Measurements from ENCODE around the gene SYTL2.
"Not testable (repeated sequence)": the region's sequence is repeated elsewhere in the genome, so short reads cannot be mapped to it uniquely, and the experiment has no call there.

Gene SYTL2, protein sequence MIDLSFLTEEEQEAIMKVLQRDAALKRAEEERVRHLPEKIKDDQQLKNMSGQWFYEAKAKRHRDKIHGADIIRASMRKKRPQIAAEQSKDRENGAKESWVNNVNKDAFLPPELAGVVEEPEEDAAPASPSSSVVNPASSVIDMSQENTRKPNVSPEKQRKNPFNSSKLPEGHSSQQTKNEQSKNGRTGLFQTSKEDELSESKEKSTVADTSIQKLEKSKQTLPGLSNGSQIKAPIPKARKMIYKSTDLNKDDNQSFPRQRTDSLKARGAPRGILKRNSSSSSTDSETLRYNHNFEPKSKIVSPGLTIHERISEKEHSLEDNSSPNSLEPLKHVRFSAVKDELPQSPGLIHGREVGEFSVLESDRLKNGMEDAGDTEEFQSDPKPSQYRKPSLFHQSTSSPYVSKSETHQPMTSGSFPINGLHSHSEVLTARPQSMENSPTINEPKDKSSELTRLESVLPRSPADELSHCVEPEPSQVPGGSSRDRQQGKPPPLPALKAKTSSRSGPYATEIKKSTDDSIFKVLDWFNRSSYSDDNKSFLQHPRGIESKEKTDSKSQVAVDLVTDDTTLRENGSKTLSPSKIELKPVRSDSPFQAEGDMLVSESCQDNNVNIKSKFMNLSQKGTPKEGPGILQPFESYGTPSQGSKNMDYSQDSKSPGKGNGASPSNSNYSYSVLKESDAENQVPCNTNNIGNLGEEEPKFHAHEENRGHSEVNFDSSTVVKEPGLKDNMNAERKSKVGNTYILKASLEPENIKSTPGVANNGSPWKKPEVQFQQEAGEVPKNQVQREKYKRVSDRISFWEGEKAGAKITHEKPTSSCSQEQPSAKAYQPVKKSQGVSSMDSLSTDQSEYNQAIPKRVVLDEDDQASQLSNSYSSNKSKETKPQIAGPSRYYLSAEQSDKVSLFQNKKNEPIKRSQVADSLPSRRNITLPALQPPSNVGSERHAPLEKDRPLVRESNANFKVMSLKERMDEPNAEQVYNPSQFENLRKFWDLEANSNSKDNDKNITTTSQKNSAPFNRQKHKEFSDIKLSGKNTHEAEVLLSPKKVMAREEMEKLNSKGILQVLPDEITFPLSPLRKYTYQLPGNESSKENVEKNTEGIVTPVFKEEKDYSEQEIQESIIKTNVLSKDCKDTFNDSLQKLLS (N-terminal part only)

DNA sequence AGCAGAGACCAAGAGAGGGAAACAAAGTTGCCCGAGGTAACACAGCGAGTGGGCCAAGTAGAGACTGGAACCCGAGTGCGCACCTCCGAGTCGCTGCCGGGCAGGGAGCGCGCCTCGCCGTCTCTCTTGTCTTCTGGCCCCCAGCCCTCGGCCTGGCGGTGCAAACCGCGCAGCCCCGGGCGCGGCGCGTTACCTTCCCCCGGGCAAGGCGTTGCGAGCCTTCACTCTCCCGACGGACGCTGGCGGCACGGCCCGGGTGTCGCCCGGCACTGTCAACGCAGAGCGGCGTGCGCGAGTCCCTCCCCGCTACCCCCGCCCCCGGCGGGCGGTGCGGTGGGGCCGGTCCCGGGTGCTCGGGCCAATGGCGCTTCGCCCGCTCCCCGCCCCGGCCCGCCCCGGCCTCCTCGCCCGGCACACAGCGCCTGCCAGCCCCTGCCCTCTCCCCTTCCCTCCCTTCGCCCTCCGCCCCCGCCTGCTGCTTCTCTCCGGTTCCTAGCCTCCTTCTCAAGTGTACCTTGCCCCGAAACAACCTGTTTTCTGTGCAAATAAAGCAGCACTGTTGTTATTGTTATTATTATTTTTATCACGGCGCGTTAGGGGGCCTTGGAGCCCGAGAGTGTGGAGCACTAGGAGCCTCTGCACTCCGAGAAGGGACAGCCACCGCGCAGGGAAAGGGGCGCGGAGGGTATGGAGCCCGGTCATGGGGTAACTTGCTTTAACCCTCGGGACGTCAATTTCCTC, at the start of gene SYTL2:
Gene SYTL2, minus strand, starts transcription at position 271 of the 741 bp plus-strand sequence. CDS start 53,416 bp downstream, outside the sequence.
- DNase-seq (ENCODE audit: low spot score): peak; percentile 69

DNA sequence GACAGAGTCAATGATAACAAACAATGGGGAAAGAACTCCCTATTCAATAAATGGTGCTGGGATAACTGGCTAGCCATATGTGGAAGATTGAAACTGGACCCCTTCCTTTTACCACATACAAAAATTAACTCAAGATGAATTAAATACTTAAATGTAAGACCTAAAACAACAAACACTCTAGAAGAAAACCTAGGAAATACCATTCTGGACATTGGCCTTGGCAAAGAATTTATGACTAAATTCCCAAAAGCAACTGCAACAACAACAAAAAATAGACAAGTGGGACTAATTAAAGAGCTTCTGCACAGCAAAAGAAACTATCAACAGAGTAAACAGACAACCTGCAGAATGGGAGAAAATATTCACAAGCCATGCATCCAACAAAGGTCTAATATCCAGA, 48.6 kb upstream of the SYTL2 start:
- not testable (repeated sequence) for DNase-seq (ENCODE audit: low spot score)

DNA sequence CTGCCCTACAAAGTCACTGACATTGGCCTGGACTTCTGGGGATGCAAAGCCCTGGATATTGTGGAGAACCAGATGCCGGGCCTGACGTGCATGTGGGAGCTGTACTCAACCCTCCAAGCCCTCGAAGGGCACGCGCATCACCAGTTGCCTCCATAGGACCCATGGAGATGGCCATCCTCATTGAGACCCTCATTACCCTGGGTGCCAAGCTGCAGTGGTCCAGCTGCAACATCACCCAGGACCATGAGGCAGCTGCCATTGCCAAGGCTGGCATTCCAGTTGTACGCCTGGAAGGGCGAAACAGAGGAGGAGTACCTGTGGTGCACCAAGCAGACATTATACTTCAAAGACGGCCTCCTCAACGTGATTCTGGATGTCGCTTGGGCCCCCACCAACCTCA, 46.2 kb upstream of the SYTL2 start:
- no peak for DNase-seq (ENCODE audit: low spot score)

DNA sequence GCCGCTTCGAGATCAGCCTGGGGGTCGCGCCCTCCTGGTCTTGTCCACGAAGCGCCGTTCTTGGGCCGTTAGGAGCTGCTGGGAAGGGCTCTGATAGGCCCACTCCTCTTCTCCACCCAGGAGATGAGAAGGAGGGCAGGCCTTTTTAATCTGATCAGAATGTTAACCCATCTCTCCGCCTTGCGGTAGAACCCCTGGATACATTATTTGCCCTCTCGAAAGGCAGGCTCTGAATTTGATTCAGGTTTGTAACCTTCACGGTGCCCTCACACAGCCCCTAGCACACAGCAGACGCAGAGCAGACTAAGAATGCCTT, 44.4 kb upstream of the SYTL2 start, which contains the start of gene CCDC83:
Gene CCDC83, plus strand, starts transcription at position 43 of the 316 bp plus-strand sequence. CDS start 9,741 bp downstream, outside the sequence.
- DNase-seq (ENCODE audit: low spot score): no peak

DNA sequence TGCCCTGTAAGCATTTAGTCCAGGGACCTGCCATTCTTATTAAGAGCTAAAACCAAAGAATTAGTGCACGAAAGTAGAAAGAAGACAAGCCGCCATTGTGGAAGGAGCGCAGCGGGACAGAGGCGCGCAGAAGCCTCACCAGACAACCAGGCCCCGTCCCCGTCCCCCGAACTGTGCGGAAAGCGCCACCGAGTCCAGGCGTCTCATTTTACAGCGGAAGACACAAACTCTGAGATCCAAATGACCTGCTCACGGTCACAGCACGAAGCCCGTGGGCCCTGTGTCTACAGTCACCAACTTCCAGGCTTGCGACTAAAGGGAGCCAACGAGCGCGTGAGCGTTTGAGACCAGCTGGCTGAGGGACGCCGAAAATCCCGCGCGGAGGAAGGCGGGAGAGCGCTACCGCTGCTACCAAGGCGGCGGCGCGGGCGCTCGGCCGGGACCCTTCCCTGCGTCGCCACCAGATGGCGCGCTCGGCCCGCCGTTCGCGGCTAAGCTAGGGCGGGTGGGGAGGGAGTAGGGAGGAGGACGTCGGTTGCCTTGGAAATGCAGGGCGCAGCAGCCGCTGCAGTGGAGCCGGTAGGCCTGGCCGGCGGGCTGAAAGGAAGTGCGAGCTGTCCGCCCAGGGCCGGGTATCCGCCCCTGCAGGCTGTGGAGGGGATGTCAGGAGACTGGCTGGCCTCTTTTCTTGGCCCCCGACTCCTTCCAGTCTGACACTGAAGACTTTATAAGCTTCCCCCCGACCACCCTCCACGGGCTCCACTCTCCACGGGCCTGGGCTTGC, 43.8 kb upstream of the SYTL2 start:
- peak; percentile 87 for DNase-seq (ENCODE audit: low spot score)

DNA sequence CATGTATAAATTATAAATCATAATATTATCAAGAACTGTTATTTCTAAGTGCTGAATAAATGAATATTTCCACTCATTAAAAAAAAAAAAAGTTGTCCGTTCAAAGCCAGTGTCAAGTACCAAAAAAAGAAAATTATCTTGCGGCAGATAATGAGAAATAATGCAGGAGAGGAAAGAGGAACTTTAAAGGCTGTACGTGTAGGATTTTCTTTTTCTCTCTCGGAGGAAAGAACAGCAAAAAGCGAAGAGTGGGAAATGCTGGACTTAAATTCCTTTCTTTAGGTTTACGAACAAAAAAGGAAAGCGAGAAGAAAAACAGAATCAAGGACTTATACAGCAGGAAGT, 43.2 kb upstream of the SYTL2 start:
- no peak for DNase-seq (ENCODE audit: low spot score)

DNA sequence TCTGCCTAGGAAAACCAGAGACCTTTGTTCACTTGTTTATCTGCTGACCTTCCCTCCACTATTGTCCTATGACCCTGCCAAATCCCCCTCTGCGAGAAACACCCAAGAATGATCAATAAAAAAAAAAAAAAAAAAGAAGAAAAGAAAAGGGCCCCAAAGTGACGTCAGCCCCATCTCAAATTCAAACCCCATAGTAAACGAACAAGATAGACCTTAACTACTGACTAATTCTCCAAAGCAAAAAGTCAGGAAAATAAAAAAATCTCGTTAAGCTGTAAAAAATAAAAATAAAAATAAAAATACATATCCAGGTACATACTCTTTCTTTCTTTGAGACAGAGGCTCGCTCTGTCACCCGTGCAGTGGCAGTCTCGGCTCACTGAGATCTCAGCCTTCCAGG, 42.6 kb upstream of the SYTL2 start:
- not testable (repeated sequence) for DNase-seq (ENCODE audit: low spot score)

DNA sequence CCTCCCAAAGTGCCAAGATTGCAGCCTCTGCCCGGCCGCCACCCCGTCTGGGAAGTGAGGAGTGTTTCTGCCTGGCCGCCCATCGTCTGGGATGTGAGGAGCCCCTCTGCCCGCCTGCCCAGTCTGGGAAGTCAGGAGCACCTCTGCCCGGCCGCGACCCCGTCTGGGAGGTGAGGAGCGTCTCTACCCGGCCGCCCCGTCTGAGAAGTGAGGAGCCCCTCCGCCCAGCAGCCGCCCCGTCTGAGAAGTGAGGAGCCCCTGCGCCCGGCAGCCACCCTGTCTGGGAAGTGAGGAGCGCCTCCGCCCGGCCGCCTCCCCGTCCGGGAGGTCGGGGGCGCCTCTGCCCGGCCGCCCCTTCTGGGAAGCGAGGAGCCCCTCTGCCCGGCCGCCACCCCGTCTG, 41.8 kb upstream of the SYTL2 start:
- not testable (repeated sequence) for DNase-seq (ENCODE audit: low spot score)

DNA sequence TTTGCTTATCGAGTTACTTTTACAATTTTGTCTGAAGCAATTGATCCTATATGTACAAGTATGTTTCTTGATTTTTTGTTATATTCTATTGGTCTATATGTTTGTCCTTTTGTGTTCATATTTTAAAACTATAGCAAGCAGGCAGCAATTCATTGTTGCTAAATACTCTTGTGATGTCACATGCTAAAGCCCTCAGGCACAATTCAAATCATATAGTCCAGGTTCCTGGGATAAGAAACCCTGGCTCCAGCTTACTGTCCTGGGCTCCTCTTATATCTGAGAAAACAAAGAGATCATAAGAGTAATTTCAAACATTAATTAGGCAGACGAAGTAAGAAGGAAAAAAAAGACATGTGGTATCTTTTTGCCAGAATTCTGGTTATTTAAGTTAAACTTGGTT, 37.6 kb upstream of the SYTL2 start:
- no peak for DNase-seq (ENCODE audit: low spot score)

DNA sequence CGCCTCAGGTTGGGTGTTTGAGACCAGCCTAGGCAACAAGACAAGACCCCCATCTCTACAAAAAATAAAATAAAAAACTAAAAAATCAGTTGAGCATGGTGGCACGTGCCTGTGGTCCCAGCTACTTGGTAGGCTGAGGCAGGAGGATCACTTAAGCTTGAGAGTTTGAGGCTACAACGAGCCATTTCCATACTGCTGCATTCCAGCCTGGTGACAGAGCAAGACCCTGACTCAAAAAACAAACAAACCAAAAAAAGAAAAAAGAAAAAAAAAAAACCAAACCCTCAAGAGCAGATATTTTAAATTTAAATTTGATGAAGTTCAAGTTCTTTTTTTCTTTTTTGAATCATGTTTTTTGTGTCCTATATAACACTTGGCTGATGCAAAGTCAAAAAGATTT, 37.1 kb upstream of the SYTL2 start:
- no peak for DNase-seq (ENCODE audit: low spot score)

DNA sequence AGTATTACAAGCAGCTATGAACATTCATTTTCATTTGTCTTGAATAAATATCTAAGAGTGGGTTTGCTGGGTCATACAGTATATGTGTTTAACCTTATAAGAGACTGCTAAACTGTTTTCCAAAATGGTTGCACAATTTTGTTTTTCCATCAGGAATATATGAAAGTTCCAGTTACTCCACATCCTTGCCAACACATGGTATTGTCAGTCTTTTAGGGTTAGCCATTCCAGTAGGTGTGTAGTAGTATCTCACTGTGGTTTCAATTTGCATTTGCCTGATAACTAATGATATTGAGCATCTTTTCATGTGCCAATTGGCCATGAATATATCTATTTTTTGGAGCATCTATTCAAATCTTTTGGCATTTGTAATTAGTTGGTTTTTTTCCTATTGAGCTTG, 36.5 kb upstream of the SYTL2 start:
- no peak for DNase-seq (ENCODE audit: low spot score)

DNA sequence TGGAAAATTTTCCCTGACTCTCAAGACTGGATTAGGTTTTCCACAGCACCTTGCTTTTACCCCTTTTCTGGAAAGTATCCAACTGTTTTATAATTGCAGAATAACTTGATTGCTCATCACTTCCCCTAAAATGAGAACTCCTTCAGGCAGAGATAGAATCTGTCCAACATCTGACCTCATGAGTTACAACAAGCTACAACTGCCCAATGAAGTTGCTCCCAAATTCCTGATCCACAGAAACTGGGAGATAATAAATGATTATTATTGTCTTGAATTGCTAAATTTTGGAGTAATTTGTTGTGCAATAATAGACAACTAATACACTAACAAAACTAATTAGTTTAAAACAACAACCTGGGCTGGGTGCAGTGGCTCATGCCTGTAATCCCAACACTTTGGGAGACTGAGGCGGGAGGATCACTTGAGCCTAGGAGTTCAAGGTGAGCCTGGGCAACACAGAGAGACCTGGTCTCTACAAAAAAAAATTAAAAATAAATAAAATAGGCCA, 34.2 kb upstream of the SYTL2 start:
- DNase-seq (ENCODE audit: low spot score): no peak

DNA sequence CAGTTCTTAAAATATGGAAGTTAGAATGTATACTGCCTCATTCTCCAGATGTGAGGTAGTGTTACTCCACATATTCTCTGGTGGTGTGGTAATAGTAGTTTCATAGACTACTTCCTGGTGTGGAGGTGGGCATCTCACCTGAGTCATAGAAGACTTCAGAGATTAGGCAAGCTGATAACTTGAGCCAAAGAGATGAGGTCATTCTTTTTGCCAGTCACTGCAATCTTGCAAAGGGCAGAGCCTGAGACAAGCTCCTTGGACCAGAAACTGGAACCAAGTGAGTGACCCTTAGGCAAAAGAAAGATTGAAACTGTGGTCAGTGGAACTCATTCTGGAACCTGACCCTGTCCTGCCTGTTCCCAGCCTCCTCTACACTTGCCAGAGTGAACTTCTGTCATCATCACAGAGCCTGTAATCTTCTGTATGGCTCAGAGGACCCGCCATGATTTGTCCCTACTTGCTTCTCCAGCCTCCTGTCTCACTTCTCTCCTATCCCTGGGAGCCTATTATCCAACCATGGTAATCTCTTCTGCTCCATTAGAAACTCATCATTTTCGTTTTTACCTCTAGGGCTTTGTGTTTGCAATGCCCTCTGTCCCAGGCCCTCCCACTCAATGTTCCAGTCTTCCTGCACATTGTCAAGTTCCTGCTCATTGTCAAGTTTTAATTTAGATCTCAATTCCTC, 33.6 kb upstream of the SYTL2 start:
- no peak for DNase-seq (ENCODE audit: low spot score)

DNA sequence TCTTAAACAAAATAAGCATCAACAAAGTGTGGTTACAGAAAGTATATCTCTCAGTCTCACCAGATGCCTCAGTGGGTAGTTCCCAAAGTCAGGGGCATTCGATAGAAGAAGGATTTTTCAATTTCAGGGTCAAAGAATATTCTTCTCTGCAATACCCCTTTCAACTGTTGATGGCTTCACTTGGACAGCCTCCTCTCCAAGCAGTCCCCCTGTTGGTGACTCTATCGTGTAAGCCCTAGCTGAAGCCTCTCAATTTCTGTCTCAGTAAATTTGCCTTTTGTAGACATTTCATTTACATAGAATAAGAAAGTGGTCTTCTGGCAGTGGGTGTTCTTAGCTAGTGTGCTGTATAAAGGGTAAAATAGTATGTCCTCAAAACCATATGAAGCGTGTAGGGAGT, 33.0 kb upstream of the SYTL2 start:
- DNase-seq (ENCODE audit: low spot score): no peak

DNA sequence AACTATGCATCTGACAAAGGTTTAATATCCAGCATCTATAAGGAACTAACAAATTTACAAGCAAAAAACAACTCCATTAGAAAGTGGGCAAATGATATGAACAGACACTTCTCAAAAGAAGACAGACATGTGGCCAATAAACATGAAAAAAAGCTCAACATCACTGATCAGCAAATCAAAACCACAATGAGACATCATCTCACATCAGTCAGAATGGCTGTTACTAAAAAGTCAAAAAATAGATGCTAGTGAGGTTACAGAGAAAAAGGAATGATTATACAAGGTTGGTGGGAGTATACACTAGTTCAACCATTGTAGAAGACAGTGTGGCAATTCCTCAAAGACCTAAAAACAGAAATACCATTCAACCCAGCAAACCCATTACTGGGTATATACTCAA, 30.0 kb upstream of the SYTL2 start:
- not testable (repeated sequence) for DNase-seq (ENCODE audit: low spot score)

DNA sequence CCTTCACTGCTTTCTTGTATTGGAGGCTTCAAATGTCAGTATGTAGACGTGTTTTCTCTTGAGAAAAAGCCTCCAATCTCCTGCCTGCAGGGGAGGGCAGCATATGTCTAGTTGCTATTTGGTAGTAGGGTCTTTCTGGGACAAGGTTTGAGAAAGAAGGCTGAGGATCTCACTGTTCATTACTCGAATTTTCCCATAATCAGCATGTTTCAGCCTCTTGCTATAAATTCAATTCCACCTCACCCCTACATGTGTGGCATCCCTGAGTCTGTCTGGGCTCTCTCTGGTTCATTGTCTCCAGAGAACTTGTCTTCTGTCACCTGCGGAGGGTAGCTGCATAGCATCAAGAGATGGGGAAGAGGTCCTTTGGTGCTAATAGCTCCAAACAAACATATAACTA, 24.8 kb upstream of the SYTL2 start:
- DNase-seq (ENCODE audit: low spot score): no peak

DNA sequence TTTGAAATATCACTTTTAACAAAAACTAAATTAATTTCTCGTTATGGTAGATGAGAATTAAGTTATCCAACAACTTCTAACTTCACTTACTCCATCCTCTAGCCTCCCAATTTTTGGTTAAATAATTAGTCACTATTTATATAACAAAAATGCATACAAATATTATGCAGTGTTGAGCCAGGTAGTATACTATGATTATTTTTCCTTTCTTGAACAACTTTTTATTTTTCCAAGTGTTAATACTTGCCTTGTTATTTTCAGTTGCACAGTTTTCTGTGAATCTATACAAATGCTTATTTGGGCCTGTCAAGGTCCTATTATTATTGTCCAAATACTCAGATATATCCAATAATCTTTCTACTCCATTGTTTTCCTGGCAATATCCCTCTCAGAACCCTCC, 24.3 kb upstream of the SYTL2 start:
- DNase-seq (ENCODE audit: low spot score): no peak

DNA sequence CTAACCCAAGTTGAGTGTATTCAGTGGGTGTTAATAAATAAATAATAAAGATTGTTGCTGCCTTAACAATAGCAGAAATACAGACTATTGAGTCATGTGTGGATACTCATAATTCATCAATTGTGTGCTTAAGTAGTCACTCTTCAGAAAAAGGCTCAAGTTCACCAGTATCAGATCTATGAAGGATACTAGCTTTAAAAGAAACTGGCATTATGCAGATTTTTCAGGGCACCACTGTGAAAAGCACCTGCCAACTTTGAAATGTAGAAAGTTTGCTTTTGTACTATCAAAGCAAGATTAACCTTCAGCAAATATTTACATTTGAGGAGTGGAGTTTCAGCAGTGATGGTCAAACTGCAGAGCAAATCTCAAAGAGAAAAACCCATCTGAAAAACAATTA, 20.1 kb upstream of the SYTL2 start:
- DNase-seq (ENCODE audit: low spot score): no peak

DNA sequence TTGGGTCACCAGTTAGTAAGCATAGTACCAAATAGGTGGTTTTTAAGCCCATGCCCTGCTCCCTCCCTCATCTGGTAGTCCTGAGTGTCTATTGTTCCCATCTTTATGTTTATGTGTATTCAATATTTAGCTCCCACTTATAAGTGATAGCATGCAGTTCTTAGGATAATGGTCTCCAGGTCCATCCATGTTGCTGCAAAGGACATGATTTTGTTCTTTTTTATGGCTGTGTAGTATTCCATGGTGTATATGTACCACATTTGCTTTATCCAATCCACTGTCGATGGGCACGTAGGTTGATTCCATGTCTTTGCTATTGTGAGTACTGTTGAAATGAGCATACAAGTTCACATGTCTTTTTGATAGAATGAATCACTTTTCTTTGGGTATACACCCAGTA, 18.2 kb upstream of the SYTL2 start:
- DNase-seq (ENCODE audit: low spot score): no peak

DNA sequence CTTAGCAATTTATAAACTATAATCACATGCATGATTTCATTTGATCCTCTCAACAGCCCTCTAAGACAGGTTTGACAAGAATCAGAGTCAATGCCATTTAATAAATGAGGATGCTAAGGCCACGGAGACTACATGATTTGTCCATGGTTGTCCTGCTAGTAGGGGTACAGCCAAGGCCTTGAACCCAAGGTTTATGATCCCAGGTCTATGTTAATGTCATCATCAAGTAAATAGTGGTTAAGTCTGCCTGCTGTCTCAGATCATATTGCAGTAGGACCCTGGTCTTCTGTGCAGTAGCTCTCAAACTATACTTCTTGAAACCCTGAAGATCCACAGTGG, 17.7 kb upstream of the SYTL2 start:
- no peak for DNase-seq (ENCODE audit: low spot score)
